ENCODE data around the gene ADPRH.

- TF ChIP-seq CTCF (IDR thresholded peaks at IDR 0.05) (peak; percentile 36 to 69 (median 56)), POLR2A (IDR thresholded peaks at IDR 0.05) (no peak)
Observed at GRCh38 chr3:119600732-119601131, 21.4 kb downstream of the ADPRH start.
